ENCODE data around the gene SEMA6B.

Gene SEMA6B

GRCh38 chr19:4582980-4583842 lies 23.7 kb upstream of the SEMA6B start:
- Histone ChIP-seq H3K27ac (no peak overlapping the region), H3K4me3 (no peak overlapping the region), H3K36me3 (no peaks in the 10 kb centered on the region), H3K27me3 (peaks cover 9 to 97% of the 10 kb centered on the region in 2 donors), H3K9me3 (no peaks in the 10 kb centered on the region), H3K4me1 (peaks cover 0 to 27% (median 10%) of the 10 kb centered on the region in 4 donors)
- no peak for DNase-seq
- TF ChIP-seq CTCF (IDR thresholded peaks at IDR 0.05), result no peak
- intact Hi-C loops (cut with DNase I; ENCODE audit: low total_unique reads), result no loop called here

- peaks cover 9 to 98% of the 10 kb centered on the region in 2 donors for H3K27me3 ChIP-seq
- H3K27ac ChIP-seq, result no peak overlapping the region
- TF ChIP-seq CTCF (IDR thresholded peaks at IDR 0.05), result no peak
- intact Hi-C loops (cut with DNase I; ENCODE audit: low total_unique reads), result no loop called here
- no peak for DNase-seq
- no peaks in the 10 kb centered on the region for H3K36me3 ChIP-seq
- H3K4me3 ChIP-seq, result peak overlapping the region in 1 of 2 donors; percentile 18
- H3K4me1 ChIP-seq, result peaks cover 0 to 27% (median 10%) of the 10 kb centered on the region in 4 donors
- H3K9me3 ChIP-seq, result no peaks in the 10 kb centered on the region
Measured at GRCh38 chr19:4581666-4582553, 22.4 kb upstream of the SEMA6B start.

GRCh38 chr19:4580961-4581665 lies 21.6 kb upstream of the SEMA6B start:
- peak overlapping the region; percentile 18 to 32 for H3K4me3 ChIP-seq
- intact Hi-C loops (cut with DNase I; ENCODE audit: low total_unique reads), result no loop called here
- no peak overlapping the region for H3K27ac ChIP-seq
- H3K36me3 ChIP-seq, result no peaks in the 10 kb centered on the region
- no peaks in the 10 kb centered on the region for H3K9me3 ChIP-seq
- peaks cover 0 to 27% (median 10%) of the 10 kb centered on the region in 4 donors for H3K4me1 ChIP-seq
- no peak for TF ChIP-seq CTCF (IDR thresholded peaks at IDR 0.05)
- H3K27me3 ChIP-seq, result peaks cover 9 to 98% of the 10 kb centered on the region in 2 donors
- no peak for DNase-seq

GRCh38 chr19:4580021-4580901 lies 20.8 kb upstream of the SEMA6B start:
- Histone ChIP-seq H3K9me3 (no peaks in the 10 kb centered on the region), H3K27ac (no peak overlapping the region), H3K36me3 (no peaks in the 10 kb centered on the region), H3K4me1 (peaks cover 0 to 33% (median 15%) of the 10 kb centered on the region in 4 donors), H3K27me3 (peaks cover 9 to 98% of the 10 kb centered on the region in 2 donors), H3K4me3 (peak overlapping the region; percentile 18 to 32)
- no peak for DNase-seq
- TF ChIP-seq CTCF (IDR thresholded peaks at IDR 0.05), result no peak
- intact Hi-C loops (cut with DNase I; ENCODE audit: low total_unique reads), result no loop called here

All from tibial artery (tissue), 4 donors.